ENCODE data around the gene TXNDC8.

The TXNDC8 gene

DNA sequence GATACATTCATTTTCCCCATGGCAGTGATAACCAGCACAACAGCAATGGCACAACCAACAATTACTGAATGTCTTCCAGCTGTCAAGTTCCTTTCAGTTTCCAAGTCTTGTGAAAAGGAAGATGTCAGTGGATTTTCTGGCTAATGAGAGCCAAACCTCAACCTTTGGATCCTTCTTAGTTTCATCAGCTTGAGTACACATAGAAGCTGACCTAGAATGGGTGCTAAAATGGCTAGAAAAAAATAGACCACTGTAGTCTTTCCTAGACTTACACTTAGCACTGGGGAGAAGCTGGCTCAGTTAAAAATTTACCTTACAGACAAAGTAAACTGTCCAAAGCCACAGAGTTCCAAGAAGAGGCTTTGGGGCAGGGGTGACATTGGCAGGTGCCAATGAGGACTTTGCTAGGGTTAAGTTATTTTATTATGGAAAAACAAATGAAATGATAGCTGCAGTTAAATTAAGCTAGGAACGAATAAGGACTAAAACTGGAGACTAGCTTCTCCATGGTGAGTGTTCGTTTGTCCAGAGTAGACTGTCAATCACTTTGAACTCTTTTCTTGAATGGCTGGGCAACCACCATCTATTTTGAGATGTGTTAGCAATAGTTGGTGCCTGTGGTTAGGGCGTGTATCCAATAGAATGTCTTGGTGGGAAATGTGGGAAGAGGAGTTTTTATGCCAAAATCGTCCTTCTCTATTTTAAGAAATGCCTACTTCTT, 55.5 kb downstream of the TXNDC8 start:
- H3K79me2 ChIP-seq (ENCODE audit: insufficient read depth, low read length) = no peaks in the 10 kb centered on the region
- no peaks in the 10 kb centered on the region for H3K9me3 ChIP-seq (ENCODE audit: insufficient read depth, low read length)
- no peak overlapping the region for H3K4me2 ChIP-seq (ENCODE audit: low read depth, low read length, poor library complexity, severe bottlenecking)
- no peaks in the 10 kb centered on the region for H3K36me3 ChIP-seq (ENCODE audit: low read length)
- H3F3A ChIP-seq (ENCODE audit: insufficient read depth) = no peaks in the 10 kb centered on the region
- H4K20me1 ChIP-seq (ENCODE audit: low read depth, low read length) = no peaks in the 10 kb centered on the region
- no peak for TF ChIP-seq EZH2phosphoT487 (conservative IDR thresholded peaks at IDR 0.05; ENCODE audit: low read length)
- TF ChIP-seq, protein P1, sequence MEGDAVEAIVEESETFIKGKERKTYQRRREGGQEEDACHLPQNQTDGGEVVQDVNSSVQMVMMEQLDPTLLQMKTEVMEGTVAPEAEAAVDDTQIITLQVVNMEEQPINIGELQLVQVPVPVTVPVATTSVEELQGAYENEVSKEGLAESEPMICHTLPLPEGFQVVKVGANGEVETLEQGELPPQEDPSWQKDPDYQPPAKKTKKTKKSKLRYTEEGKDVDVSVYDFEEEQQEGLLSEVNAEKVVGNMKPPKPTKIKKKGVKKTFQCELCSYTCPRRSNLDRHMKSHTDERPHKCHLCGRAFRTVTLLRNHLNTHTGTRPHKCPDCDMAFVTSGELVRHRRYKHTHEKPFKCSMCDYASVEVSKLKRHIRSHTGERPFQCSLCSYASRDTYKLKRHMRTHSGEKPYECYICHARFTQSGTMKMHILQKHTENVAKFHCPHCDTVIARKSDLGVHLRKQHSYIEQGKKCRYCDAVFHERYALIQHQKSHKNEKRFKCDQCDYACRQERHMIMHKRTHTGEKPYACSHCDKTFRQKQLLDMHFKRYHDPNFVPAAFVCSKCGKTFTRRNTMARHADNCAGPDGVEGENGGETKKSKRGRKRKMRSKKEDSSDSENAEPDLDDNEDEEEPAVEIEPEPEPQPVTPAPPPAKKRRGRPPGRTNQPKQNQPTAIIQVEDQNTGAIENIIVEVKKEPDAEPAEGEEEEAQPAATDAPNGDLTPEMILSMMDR (IDR thresholded peaks at IDR 0.05; ENCODE audit: insufficient read depth, low read length, poor library complexity, severe bottlenecking) = no peak
- H2AFZ ChIP-seq (ENCODE audit: low read depth, low read length, severe bottlenecking) = no peak overlapping the region
- no peak overlapping the region for H3K9ac ChIP-seq (ENCODE audit: low read length)
- no peak overlapping the region for H3K27ac ChIP-seq (ENCODE audit: low read depth, low read length)
- no peaks in the 10 kb centered on the region for H3K27me3 ChIP-seq (ENCODE audit: low read length)
- H3K9me2 ChIP-seq (replicated peaks; ENCODE audit: insufficient read depth, low read length) = no peaks in the 10 kb centered on the region
- no peak overlapping the region for H3K4me3 ChIP-seq (ENCODE audit: insufficient read depth, low read length, poor library complexity, severe bottlenecking)

DNA sequence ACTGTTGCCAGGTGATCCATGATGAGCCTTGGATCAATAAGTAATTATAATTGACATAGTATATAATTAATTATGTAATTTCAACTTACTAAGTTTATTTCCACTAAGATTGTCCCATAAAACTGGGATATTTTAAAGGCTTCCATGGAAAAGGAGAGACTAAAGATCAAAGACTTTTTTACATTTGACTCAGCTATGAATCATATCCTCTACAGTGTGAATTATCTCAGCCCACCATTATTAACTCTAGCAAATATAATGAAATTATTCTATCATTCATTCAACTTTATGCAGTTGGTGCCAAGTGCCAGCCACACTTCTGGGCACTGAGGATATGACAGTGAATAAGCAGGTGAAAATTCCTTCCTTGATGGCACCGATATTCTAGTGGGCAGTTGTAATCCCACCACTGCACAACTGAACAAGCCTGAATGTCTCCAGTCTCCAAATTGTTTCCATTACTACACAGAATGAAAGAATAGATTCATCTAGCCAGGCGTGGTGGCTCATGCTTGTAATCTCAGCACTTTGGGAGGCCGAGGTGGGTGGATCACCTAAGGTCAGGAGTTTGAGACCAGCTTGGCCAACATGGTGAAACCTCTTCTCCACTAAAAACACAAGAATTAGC, 59.5 kb downstream of the TXNDC8 start:
- Histone ChIP-seq H3K9ac (ENCODE audit: low read length) (no peak overlapping the region), H3K4me3 (ENCODE audit: insufficient read depth, low read length, poor library complexity, severe bottlenecking) (no peak overlapping the region), H3F3A (ENCODE audit: insufficient read depth) (no peaks in the 10 kb centered on the region), H3K79me2 (ENCODE audit: insufficient read depth, low read length) (no peaks in the 10 kb centered on the region), H3K4me2 (ENCODE audit: low read depth, low read length, poor library complexity, severe bottlenecking) (no peak overlapping the region), H2AFZ (ENCODE audit: low read depth, low read length, severe bottlenecking) (no peak overlapping the region), H3K36me3 (ENCODE audit: low read length) (no peaks in the 10 kb centered on the region), H3K27ac (ENCODE audit: low read depth, low read length) (no peak overlapping the region), H3K9me2 (replicated peaks; ENCODE audit: insufficient read depth, low read length) (no peaks in the 10 kb centered on the region), H3K9me3 (ENCODE audit: insufficient read depth, low read length) (no peaks in the 10 kb centered on the region), H3K27me3 (ENCODE audit: low read length) (no peaks in the 10 kb centered on the region; the same call in 1 of the 2 replicates), H4K20me1 (ENCODE audit: low read depth, low read length) (no peaks in the 10 kb centered on the region)
- TF ChIP-seq EZH2phosphoT487 (conservative IDR thresholded peaks at IDR 0.05; ENCODE audit: low read length) = no peak
- TF ChIP-seq, protein P1 (IDR thresholded peaks at IDR 0.05; ENCODE audit: insufficient read depth, low read length, poor library complexity, severe bottlenecking) = no peak

DNA sequence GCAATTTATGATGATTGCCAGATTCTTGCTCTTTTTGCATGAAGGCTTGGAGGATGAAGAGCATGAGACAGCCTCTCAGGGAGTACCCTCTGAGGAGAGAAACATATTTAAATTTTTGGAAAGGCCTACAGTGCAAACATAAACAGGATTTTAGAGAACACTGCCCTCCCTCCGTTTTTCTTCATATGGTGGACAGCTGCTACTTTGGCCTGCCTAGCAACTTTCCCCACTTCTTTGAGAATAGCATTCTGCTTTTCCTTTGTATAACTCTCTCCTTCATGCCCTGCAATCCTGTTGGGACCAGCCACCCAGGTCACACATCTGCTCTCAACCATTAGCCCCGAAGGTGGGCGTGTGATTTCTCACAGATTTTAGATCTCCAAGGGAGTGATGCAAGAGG, 60.9 kb downstream of the TXNDC8 start:
- no peak overlapping the region for H3K4me3 ChIP-seq (ENCODE audit: insufficient read depth, low read length, poor library complexity, severe bottlenecking)
- H4K20me1 ChIP-seq (ENCODE audit: low read depth, low read length) = no peaks in the 10 kb centered on the region
- H3K27me3 ChIP-seq (ENCODE audit: low read length) = no peaks in the 10 kb centered on the region; the same call in 1 of the 2 replicates
- TF ChIP-seq, protein P1 (IDR thresholded peaks at IDR 0.05; ENCODE audit: insufficient read depth, low read length, poor library complexity, severe bottlenecking) = no peak
- no peak for TF ChIP-seq EZH2phosphoT487 (conservative IDR thresholded peaks at IDR 0.05; ENCODE audit: low read length)
- no peak overlapping the region for H3K27ac ChIP-seq (ENCODE audit: low read depth, low read length)
- no peaks in the 10 kb centered on the region for H3K36me3 ChIP-seq (ENCODE audit: low read length)
- no peaks in the 10 kb centered on the region for H3K9me2 ChIP-seq (replicated peaks; ENCODE audit: insufficient read depth, low read length)
- H3K79me2 ChIP-seq (ENCODE audit: insufficient read depth, low read length) = no peaks in the 10 kb centered on the region
- H3K9ac ChIP-seq (ENCODE audit: low read length) = no peak overlapping the region
- H2AFZ ChIP-seq (ENCODE audit: low read depth, low read length, severe bottlenecking) = no peak overlapping the region
- H3K4me2 ChIP-seq (ENCODE audit: low read depth, low read length, poor library complexity, severe bottlenecking) = no peak overlapping the region
- no peaks in the 10 kb centered on the region for H3F3A ChIP-seq (ENCODE audit: insufficient read depth)
- no peaks in the 10 kb centered on the region for H3K9me3 ChIP-seq (ENCODE audit: insufficient read depth, low read length)
